ENCODE results near the gene TNRC6C. TPM values are rescaled to one million over a fixed set of nuclear protein-coding genes. Genes with fewer than 3 reads are reported as not detected.

TNRC6C gene
- total and polyA plus RNA-seq, 4 donors = 2.2 to 25.9 (median 13.8) TPM

- ATAC-seq (ENCODE audit: insufficient read depth, low FRiP score) (no peak), DNase-seq (no peak)
- TF ChIP-seq, protein P1, sequence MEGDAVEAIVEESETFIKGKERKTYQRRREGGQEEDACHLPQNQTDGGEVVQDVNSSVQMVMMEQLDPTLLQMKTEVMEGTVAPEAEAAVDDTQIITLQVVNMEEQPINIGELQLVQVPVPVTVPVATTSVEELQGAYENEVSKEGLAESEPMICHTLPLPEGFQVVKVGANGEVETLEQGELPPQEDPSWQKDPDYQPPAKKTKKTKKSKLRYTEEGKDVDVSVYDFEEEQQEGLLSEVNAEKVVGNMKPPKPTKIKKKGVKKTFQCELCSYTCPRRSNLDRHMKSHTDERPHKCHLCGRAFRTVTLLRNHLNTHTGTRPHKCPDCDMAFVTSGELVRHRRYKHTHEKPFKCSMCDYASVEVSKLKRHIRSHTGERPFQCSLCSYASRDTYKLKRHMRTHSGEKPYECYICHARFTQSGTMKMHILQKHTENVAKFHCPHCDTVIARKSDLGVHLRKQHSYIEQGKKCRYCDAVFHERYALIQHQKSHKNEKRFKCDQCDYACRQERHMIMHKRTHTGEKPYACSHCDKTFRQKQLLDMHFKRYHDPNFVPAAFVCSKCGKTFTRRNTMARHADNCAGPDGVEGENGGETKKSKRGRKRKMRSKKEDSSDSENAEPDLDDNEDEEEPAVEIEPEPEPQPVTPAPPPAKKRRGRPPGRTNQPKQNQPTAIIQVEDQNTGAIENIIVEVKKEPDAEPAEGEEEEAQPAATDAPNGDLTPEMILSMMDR (IDR thresholded peaks at IDR 0.05; ENCODE audit: control extremely low read depth, extremely low read depth) = no peak
- Histone ChIP-seq H3K27ac (ENCODE audit: low read depth in 1 of 2, low read length in 1 of 2) (no peak overlapping the region), H3K9me3 (ENCODE audit: control insufficient read depth in 4 of 4, insufficient read depth in 3 of 4, low read length in 3 of 4) (no peaks in the 10 kb centered on the region), H3K4me1 (ENCODE audit: control insufficient read depth in 5 of 5, insufficient read depth in 5 of 5, low read length in 5 of 5) (peaks cover 4 to 10% (median 6%) of the 10 kb centered on the region in 5 donors), H3K36me3 (ENCODE audit: control insufficient read depth in 4 of 4, insufficient read depth in 4 of 4, low read length in 4 of 4) (peaks cover 15 to 41% (median 33%) of the 10 kb centered on the region in 4 donors), H3K27me3 (ENCODE audit: control insufficient read depth in 3 of 3, insufficient read depth in 3 of 3, low read length in 2 of 3) (no peaks in the 10 kb centered on the region), H3K4me3 (no peak overlapping the region), H3K9ac (ENCODE audit: insufficient read depth in 1 of 2, low read length in 2 of 2) (no peak overlapping the region)
- WGBS, 2 donors = 84 to 85% methylated on average over 5 of the region's 5 CpGs
Measured at GRCh38 chr17:78053777-78054468, 95.4 kb downstream of the TNRC6C start.

GRCh38 chr17:78057113-78057740 is 98.7 kb downstream of the TNRC6C start:
- H3K4me1 ChIP-seq (ENCODE audit: control insufficient read depth in 5 of 5, insufficient read depth in 5 of 5, low read length in 5 of 5) = peaks cover under 1 to 10% (median 6%) of the 10 kb centered on the region in 5 donors
- ATAC-seq (ENCODE audit: insufficient read depth, low FRiP score) (no peak), DNase-seq (no peak)
- no peak overlapping the region for H3K4me3 ChIP-seq
- no peak overlapping the region for H3K9ac ChIP-seq (ENCODE audit: insufficient read depth in 1 of 2, low read length in 2 of 2)
- peaks cover 5 to 18% (median 11%) of the 10 kb centered on the region in 4 donors for H3K36me3 ChIP-seq (ENCODE audit: control insufficient read depth in 4 of 4, insufficient read depth in 4 of 4, low read length in 4 of 4)
- 89 to 95% methylated on average over 3 of the region's 3 CpGs for WGBS, 2 donors
- TF ChIP-seq, protein P1 (IDR thresholded peaks at IDR 0.05; ENCODE audit: control extremely low read depth, extremely low read depth) = no peak
- H3K27ac ChIP-seq (ENCODE audit: low read depth in 1 of 2, low read length in 1 of 2) = no peak overlapping the region
- no peaks in the 10 kb centered on the region for H3K27me3 ChIP-seq (ENCODE audit: control insufficient read depth in 3 of 3, insufficient read depth in 3 of 3, low read length in 2 of 3)
- no peaks in the 10 kb centered on the region for H3K9me3 ChIP-seq (ENCODE audit: control insufficient read depth in 4 of 4, insufficient read depth in 3 of 4, low read length in 3 of 4)

- ATAC-seq (ENCODE audit: insufficient read depth, low FRiP score) = no peak
- Histone ChIP-seq H3K4me1 (ENCODE audit: control insufficient read depth in 5 of 5, insufficient read depth in 5 of 5, low read length in 5 of 5) (peaks cover 0 to 10% (median 6%) of the 10 kb centered on the region in 5 donors), H3K9me3 (ENCODE audit: control insufficient read depth in 4 of 4, insufficient read depth in 3 of 4, low read length in 3 of 4) (no peaks in the 10 kb centered on the region), H3K36me3 (ENCODE audit: control insufficient read depth in 4 of 4, insufficient read depth in 4 of 4, low read length in 4 of 4) (peaks cover 5 to 18% (median 11%) of the 10 kb centered on the region in 4 donors), H3K27ac (ENCODE audit: low read depth in 1 of 2, low read length in 1 of 2) (peak overlapping the region in 1 of 2 donors; percentile 49), H3K4me3 (no peak overlapping the region), H3K27me3 (ENCODE audit: control insufficient read depth in 3 of 3, insufficient read depth in 3 of 3, low read length in 2 of 3) (no peaks in the 10 kb centered on the region), H3K9ac (ENCODE audit: insufficient read depth in 1 of 2, low read length in 2 of 2) (no peak overlapping the region)
- 74 to 91% methylated on average over 6 of the region's 6 CpGs for WGBS, 2 donors
- TF ChIP-seq, protein P1 (IDR thresholded peaks at IDR 0.05; ENCODE audit: control extremely low read depth, extremely low read depth) = no peak
- peak; percentile 20 to 47 (median 21) for DNase-seq
Measured at GRCh38 chr17:78058001-78058400, 99.5 kb downstream of the TNRC6C start.

All from lung (tissue), 12 donors.